ENCODE results near the gene ABCA12.

Gene ABCA12

DNA sequence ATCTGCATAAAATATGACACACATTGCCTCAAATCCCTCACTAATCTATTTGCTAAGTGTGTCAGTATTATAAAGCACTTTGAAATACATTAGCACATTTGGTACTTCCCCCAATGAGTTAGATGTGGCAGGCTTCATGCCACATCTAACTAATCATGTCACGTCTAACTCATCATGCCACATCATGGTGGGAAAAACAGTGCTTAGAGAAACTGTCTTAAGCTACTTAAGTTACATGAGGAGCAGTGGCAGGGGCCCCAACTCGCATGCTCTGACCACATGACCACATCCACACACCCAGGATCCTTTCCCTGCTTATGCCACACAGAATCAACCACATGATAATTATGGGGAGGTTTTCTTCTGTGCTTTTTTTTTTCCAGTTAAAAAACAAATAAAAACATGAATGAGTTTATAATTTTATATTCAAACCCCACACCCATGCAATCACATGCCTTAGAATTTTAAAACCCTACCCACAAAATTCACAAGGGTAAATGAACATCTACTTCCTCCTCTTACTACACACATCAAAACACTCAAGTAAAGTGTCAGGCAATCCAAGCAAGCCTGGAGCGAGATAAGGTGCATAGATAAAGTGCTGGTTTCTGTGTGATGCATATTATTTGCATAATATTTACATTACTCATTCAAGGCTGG, 1.6 kb downstream of the ABCA12 start:
- DNase-seq: no peak

DNA sequence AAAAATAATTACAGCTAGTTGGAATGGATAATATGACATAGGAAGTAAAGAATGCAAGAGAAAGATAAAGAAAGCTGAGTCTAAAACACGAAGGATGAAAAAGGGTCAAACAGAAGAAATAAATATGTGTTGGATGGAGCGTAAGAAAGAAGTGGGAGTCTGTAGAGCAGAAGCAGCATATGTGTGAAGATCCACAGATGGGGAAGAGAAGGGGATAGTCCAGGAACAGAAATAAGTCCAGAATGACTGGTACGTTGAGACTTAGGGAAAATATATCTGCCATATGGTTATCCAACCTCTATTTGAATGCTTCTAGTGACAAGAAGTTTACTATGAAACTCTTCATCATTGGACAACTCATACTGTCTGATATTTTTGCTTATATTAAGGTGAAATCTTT, 18.0 kb downstream of the ABCA12 start:
- DNase-seq: no peak

GRCh38 chr2:215119847-215120246, 18.6 kb downstream of the ABCA12 start:
- no peak for DNase-seq

GRCh38 chr2:215110918-215111317, 27.5 kb downstream of the ABCA12 start:
- DNase-seq: no peak

GRCh38 chr2:215107216-215108056, 31.0 kb downstream of the ABCA12 start:
- no peak for DNase-seq

- no peak for DNase-seq
Measured at GRCh38 chr2:215105607-215106354, 32.6 kb downstream of the ABCA12 start.

DNA sequence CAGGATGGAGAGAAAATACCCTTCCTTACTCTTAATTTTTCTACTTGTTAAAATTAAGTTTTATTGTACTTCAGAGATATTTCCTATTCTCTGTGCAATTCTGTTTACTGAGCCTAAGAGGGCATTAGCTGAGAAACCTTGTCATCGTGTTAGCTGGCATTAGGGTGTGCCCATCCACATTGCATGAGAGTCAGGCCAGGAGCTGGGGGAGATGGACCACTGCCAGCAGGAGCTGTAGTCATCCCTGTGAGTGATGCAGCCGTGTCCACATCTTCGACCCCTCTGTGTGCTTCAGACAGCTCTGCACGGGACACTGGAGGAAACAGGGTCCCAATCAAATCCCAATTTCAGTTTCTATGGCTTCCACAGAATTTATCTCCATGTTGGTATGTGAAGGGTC, 34.2 kb downstream of the ABCA12 start:
- no peak for DNase-seq

DNA sequence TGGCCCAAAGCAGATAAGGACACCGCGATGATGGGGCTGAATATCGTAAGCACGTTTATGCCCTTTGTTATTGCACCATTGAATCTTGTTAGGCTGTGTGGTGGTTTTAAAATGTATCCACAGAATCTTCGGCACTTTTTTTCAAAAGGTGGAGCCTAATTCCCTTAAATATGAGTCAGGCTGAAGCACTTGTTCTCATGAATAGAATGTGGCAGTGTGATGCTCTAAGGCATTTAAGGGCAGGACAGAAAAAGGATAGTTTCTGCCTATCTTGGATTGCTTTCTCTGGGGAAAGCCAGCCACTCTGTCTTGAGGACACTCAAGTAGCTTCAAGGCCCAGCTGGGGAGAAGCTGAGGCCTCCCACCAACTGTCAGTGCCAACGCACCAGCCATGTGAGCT, 39.6 kb downstream of the ABCA12 start:
- DNase-seq: no peak

DNA sequence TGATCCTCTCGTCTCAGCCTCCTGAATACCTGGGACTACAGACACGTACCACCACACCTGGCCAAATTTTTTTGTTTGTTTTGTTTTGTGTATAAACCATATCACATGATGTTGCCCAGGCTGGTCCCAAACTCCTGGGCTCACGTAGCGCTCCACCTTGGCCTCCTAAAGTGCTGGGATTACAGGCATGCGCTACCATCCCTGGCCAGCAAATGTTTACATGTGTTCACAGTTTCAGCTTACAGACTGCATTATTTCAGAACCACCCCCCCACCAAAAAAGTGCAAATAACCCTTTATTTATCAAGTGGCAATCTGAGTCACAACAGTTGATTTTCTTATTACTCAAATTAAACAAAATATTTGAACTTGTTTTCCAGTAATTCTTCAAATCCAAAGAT, 54.3 kb downstream of the ABCA12 start:
- DNase-seq: no peak

GRCh38 chr2:215083146-215083545, 55.3 kb downstream of the ABCA12 start:
- DNase-seq: no peak

DNA sequence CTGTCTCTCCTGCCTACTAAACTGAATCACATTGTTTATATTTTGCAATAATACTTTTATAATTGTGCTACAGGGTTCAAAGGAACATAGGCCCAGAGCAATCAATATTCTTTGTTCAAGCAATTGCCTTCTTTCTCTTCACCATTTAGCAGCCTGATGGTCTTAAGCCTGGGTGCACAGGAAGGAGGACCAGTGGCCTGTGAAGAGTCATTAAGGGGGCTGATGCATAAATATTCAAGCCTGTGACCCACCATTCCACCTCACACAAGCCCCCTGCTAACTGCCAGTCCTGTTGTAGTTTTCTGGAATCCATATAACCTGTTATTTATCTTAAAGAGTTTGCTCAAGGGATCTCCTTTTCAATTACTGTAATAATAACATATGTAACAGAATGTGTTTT, 56.0 kb downstream of the ABCA12 start:
- DNase-seq: no peak

- no peak for DNase-seq
Measured at GRCh38 chr2:215080545-215080944, 57.9 kb downstream of the ABCA12 start.

DNA sequence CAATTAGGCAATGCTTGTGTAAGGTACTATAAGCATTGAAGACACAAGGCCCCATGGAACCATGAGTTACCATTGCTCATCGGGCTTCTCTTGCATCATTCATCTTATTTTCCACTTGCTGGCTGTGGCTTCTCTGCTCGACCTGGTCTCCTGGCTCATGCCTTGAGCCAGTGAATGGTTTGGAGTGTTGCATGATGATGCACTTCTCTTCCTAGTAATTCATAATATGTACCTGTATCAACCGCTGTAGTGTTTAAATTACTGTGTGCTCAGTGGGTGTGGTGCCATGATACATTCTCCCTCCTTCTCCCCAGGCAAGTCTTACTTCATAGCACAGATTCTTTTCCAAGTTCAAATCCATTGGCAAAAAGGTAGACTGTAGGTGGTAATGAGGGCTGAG, 66.8 kb downstream of the ABCA12 start:
- DNase-seq: no peak

GRCh38 chr2:215068399-215068798, 70.0 kb downstream of the ABCA12 start:
- no peak for DNase-seq

- no peak for DNase-seq
Measured at GRCh38 chr2:215066124-215066523, 72.3 kb downstream of the ABCA12 start.

GRCh38 chr2:215063526-215063925, 74.9 kb downstream of the ABCA12 start:
- no peak for DNase-seq

DNA sequence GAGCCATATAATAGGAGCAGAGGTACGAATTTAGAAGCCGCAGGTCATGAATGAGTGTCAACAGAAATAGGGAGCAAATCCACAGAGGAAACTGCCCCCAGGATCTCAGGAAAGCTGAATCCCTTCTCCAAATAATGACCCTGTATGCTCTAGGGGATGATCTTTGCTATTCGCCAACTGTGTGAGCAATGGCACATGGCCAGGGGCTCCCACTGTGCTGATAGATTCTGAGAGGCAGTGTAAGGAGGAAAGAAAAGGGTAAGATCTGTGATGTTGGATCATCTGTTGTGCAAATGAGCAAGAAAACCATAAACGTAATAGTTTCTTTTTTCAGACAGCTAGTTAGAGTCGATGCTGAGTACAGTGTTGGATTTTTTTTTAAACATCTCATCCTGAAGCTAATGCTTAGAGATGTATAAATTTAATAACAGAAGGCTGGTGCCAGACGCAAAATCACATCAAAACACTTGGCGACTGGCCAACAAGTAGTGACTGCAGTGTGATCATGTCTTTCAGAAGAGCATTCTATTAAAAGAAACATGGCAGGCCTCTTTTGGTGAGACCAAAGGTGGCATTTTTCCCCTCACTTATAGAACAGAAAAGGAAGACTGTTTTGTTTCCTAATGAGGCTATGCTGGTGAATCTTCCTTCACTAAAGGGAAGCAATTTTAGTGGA, 77.4 kb downstream of the ABCA12 start:
- DNase-seq: no peak

GRCh38 chr2:215059724-215060123, 78.7 kb downstream of the ABCA12 start:
- no peak for DNase-seq

DNA sequence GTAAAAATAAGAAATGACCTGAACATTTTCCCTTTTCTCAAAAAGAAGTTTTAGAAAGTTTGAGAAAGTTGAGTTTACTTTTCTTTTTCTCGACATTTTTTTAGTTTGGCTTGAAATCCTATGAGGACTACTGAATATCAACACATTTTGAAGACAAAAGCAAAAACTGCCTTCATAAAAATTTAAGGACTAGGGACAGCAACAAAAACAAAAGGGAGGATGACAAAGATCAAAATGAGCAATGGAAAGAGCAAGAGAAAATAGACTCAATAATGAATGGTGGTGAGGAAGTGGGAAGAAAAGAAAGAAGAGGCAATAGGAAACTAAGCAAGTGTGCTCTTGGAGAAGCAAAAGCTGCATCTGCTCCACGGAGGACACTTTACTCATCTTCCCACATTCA, 82.5 kb downstream of the ABCA12 start:
- no peak for DNase-seq

GRCh38 chr2:215052810-215053209, 85.6 kb downstream of the ABCA12 start:
- no peak for DNase-seq

- DNase-seq: no peak
Measured at GRCh38 chr2:215052404-215052803, 86.0 kb downstream of the ABCA12 start.

- DNase-seq: no peak
Measured at GRCh38 chr2:215049341-215049740, 89.1 kb downstream of the ABCA12 start.

DNA sequence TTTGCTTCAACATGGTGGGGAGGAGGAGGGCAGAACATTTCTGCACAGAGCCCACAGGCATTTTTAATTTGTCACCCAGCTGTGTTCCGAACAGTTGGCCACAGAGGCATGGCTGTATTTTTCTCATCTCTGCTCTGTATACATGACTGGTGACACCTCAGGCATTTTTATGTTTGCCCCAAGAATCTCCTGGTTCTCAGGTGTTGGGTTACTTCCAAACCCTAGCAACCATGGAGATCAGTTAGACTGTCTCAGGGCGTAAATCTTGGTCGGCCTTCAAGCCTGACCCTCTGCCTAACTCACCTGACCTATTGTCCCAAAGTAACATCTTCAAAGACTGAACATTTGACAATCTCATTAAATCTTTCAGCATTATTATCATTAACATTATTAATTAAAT, 100.0 kb downstream of the ABCA12 start:
- DNase-seq: no peak

All from activated CD4-positive, alpha-beta T cell treated with anti-CD3 and anti-CD28 coated beads, Interleukin-2, amount 50 U/mL, for 4 hours (primary cell).